Esophagus squamous epithelium (tissue), 4 donors: ENCODE results near the gene GJB5.

ENCODE experiments used
- POLR2A ChIP-seq, 4 donors: fragments of 450-650 bp; IDR thresholded peaks; one replicate each; pipeline ENCODE4 v1.6.1; 2017; ENCODE audit warnings: antibody characterized with exemption in 4 of 4, mild to moderate bottlenecking in 4 of 4, moderate library complexity in 3 of 4
- TF ChIP-seq, protein P1 (sequence below), 6 experiments: fragments of 450-650 bp in 4 of 6; fragments of 200-600 bp in 2 of 6; sonication (generic) in 2 of 6; IDR thresholded peaks; one replicate each; pipeline ENCODE4 v1.5.1; 2016 to 2019; ENCODE audit warnings: antibody characterized with exemption in 6 of 6, mild to moderate bottlenecking in 4 of 6, moderate library complexity in 4 of 6

- TF ChIP-seq, protein P1, sequence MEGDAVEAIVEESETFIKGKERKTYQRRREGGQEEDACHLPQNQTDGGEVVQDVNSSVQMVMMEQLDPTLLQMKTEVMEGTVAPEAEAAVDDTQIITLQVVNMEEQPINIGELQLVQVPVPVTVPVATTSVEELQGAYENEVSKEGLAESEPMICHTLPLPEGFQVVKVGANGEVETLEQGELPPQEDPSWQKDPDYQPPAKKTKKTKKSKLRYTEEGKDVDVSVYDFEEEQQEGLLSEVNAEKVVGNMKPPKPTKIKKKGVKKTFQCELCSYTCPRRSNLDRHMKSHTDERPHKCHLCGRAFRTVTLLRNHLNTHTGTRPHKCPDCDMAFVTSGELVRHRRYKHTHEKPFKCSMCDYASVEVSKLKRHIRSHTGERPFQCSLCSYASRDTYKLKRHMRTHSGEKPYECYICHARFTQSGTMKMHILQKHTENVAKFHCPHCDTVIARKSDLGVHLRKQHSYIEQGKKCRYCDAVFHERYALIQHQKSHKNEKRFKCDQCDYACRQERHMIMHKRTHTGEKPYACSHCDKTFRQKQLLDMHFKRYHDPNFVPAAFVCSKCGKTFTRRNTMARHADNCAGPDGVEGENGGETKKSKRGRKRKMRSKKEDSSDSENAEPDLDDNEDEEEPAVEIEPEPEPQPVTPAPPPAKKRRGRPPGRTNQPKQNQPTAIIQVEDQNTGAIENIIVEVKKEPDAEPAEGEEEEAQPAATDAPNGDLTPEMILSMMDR (IDR thresholded peaks at IDR 0.05) = no peak
- TF ChIP-seq POLR2A (IDR thresholded peaks at IDR 0.05) = no peak
Observed at GRCh38 chr1:34758751-34759150, 3.9 kb downstream of the GJB5 start.
